ENCODE measurements around the gene FBXO10.
"Not testable (repeated sequence)": the region's sequence is repeated elsewhere in the genome, so short reads cannot be mapped to it uniquely, and the experiment has no call there.

Gene FBXO10

GRCh38 chr9:37575921-37576721 lies at the start of gene FBXO10:
TSS of gene FBXO10 (minus strand) at chr9:37576380. CDS start at chr9:37541768, 34,612 bp downstream.
- peak; percentile 40 for DNase-seq

- DNase-seq, result no peak
Observed at GRCh38 chr9:37625758-37626147, 49.6 kb upstream of the FBXO10 start.

GRCh38 chr9:37625036-37625757 lies 49.0 kb upstream of the FBXO10 start:
- DNase-seq, result no peak

- no peak for DNase-seq
Observed at GRCh38 chr9:37624073-37624472, 47.9 kb upstream of the FBXO10 start.

GRCh38 chr9:37623267-37623666 lies 47.1 kb upstream of the FBXO10 start:
- no peak for DNase-seq

- no peak for DNase-seq
Observed at GRCh38 chr9:37622462-37622861, 46.3 kb upstream of the FBXO10 start.

- peak; percentile 67 for DNase-seq
Observed at GRCh38 chr9:37621273-37622121, 45.3 kb upstream of the FBXO10 start.

- no peak for DNase-seq
Observed at GRCh38 chr9:37620396-37620795, 44.2 kb upstream of the FBXO10 start.

GRCh38 chr9:37619806-37620205 lies 43.6 kb upstream of the FBXO10 start:
- peak; percentile 58 for DNase-seq

- DNase-seq, result peak; percentile 89
Observed at GRCh38 chr9:37618817-37619216, 42.6 kb upstream of the FBXO10 start.

GRCh38 chr9:37617832-37618231 lies 41.7 kb upstream of the FBXO10 start:
- peak; percentile 80 for DNase-seq

- DNase-seq, result no peak
Observed at GRCh38 chr9:37617161-37617560, 41.0 kb upstream of the FBXO10 start.

- DNase-seq, result no peak
Observed at GRCh38 chr9:37611961-37612360, 35.8 kb upstream of the FBXO10 start.

GRCh38 chr9:37611014-37611413 lies 34.8 kb upstream of the FBXO10 start:
- DNase-seq, result no peak

GRCh38 chr9:37609735-37610397 lies 33.7 kb upstream of the FBXO10 start:
- no peak for DNase-seq

GRCh38 chr9:37608250-37608649 lies 32.1 kb upstream of the FBXO10 start:
- no peak for DNase-seq

GRCh38 chr9:37604296-37604695 lies 28.1 kb upstream of the FBXO10 start:
- DNase-seq, result no peak

- no peak for DNase-seq
Observed at GRCh38 chr9:37602817-37603216, 26.6 kb upstream of the FBXO10 start.

- not testable (repeated sequence) for DNase-seq
Observed at GRCh38 chr9:37602061-37602460, 25.9 kb upstream of the FBXO10 start.

GRCh38 chr9:37596504-37596903 lies 20.3 kb upstream of the FBXO10 start:
- no peak for DNase-seq

GRCh38 chr9:37593883-37594448 lies 17.8 kb upstream of the FBXO10 start:
- no peak for DNase-seq
